ENCODE measurements around the gene TFCP2L1.

- TF ChIP-seq PBX3 (CRISPR knock-in tag; IDR thresholded peaks at IDR 0.05), result no peak
- no peak for TF ChIP-seq CTCF (tag by site-specific recombination; IDR thresholded peaks at IDR 0.05)
- no peak for TF ChIP-seq HOXD13 (CRISPR knock-in tag; IDR thresholded peaks at IDR 0.05; ENCODE audit: borderline replicate concordance)
- no peak for TF ChIP-seq ZNF670 (tag by site-specific recombination; IDR thresholded peaks at IDR 0.05; ENCODE audit: low read depth)
- no peak for TF ChIP-seq ZBTB21 (tag by site-specific recombination; IDR thresholded peaks at IDR 0.05)
- TF ChIP-seq ZNF24 (tag by site-specific recombination; IDR thresholded peaks at IDR 0.05), result no peak
- TF ChIP-seq YY1 (tag by site-specific recombination; IDR thresholded peaks at IDR 0.05), result no peak
- TF ChIP-seq, protein P1, sequence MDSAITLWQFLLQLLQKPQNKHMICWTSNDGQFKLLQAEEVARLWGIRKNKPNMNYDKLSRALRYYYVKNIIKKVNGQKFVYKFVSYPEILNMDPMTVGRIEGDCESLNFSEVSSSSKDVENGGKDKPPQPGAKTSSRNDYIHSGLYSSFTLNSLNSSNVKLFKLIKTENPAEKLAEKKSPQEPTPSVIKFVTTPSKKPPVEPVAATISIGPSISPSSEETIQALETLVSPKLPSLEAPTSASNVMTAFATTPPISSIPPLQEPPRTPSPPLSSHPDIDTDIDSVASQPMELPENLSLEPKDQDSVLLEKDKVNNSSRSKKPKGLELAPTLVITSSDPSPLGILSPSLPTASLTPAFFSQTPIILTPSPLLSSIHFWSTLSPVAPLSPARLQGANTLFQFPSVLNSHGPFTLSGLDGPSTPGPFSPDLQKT (IDR thresholded peaks at IDR 0.05; ENCODE audit: borderline replicate concordance, low read depth, low read length), result no peak
- TF ChIP-seq ZBTB17 (tag by site-specific recombination; IDR thresholded peaks at IDR 0.05), result no peak
- TF ChIP-seq, protein P2, sequence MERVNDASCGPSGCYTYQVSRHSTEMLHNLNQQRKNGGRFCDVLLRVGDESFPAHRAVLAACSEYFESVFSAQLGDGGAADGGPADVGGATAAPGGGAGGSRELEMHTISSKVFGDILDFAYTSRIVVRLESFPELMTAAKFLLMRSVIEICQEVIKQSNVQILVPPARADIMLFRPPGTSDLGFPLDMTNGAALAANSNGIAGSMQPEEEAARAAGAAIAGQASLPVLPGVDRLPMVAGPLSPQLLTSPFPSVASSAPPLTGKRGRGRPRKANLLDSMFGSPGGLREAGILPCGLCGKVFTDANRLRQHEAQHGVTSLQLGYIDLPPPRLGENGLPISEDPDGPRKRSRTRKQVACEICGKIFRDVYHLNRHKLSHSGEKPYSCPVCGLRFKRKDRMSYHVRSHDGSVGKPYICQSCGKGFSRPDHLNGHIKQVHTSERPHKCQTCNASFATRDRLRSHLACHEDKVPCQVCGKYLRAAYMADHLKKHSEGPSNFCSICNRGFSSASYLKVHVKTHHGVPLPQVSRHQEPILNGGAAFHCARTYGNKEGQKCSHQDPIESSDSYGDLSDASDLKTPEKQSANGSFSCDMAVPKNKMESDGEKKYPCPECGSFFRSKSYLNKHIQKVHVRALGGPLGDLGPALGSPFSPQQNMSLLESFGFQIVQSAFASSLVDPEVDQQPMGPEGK (tag by site-specific recombination; IDR thresholded peaks at IDR 0.05), result no peak
- TF ChIP-seq ZNF513 (tag by site-specific recombination; IDR thresholded peaks at IDR 0.05), result no peak
- no peak for TF ChIP-seq ZNF449 (tag by site-specific recombination; IDR thresholded peaks at IDR 0.05)
Measured at GRCh38 chr2:121309801-121310200, 24.8 kb upstream of the TFCP2L1 start.
